Activated effector memory CD4-positive, alpha-beta T cell treated with anti-CD3 and anti-CD28 coated beads, Interleukin-2, amount 50 U/mL, for 16 hours (primary cell): ENCODE data around the gene SCN2A.

Source experiments
- DNase-seq: peaks from one replicate; pipeline ENCODE4 v3.0.0-alpha.2; 2020

SCN2A gene

GRCh38 chr2:165427686-165428085 is 188.5 kb downstream of the SCN2A start:
- no peak for DNase-seq

- DNase-seq: no peak
These were observed 189.7 kb downstream of the SCN2A start for GRCh38 chr2:165428926-165429325.

- DNase-seq: no peak
These were observed 191.8 kb downstream of the SCN2A start for GRCh38 chr2:165431014-165431413.

- DNase-seq: no peak
These were observed 193.2 kb downstream of the SCN2A start for GRCh38 chr2:165432234-165432966.

- DNase-seq: no peak
These were observed 195.8 kb downstream of the SCN2A start for GRCh38 chr2:165434865-165435496.

GRCh38 chr2:165435611-165436010 is 196.4 kb downstream of the SCN2A start:
- no peak for DNase-seq

- DNase-seq: no peak
These were observed 197.3 kb downstream of the SCN2A start for GRCh38 chr2:165436559-165436958.

GRCh38 chr2:165440367-165440766 is 201.2 kb downstream of the SCN2A start:
- no peak for DNase-seq
